ENCODE data around the gene GRHPR. TPM values are rescaled to one million over a fixed set of nuclear protein-coding genes. Genes with fewer than 3 reads are reported as not detected.

GRHPR gene
- total RNA-seq, 1 experiment from 2014 or later: 172 TPM

GRCh38 chr9:37398464-37399025, 24.0 kb upstream of the GRHPR start:
- DNase-seq (ENCODE audit: low spot score): no peak

- DNase-seq (ENCODE audit: low spot score): no peak
Measured at GRCh38 chr9:37399336-37399735, 23.2 kb upstream of the GRHPR start.

GRCh38 chr9:37404590-37404989, 17.9 kb upstream of the GRHPR start:
- DNase-seq (ENCODE audit: low spot score): no peak

- no peak for DNase-seq (ENCODE audit: low spot score)
Measured at GRCh38 chr9:37405350-37405749, 17.1 kb upstream of the GRHPR start.

GRCh38 chr9:37405764-37406380, 16.6 kb upstream of the GRHPR start:
- no peak for DNase-seq (ENCODE audit: low spot score)

- no peak for DNase-seq (ENCODE audit: low spot score)
Measured at GRCh38 chr9:37406603-37407401, 15.7 kb upstream of the GRHPR start.

GRCh38 chr9:37407468-37407867, 15.0 kb upstream of the GRHPR start:
- DNase-seq (ENCODE audit: low spot score): peak; percentile 40

- no peak for DNase-seq (ENCODE audit: low spot score)
Measured at GRCh38 chr9:37408933-37409710, 13.4 kb upstream of the GRHPR start.

- DNase-seq (ENCODE audit: low spot score): no peak
Measured at GRCh38 chr9:37410354-37410861, 12.1 kb upstream of the GRHPR start.

GRCh38 chr9:37410969-37411785, 11.3 kb upstream of the GRHPR start:
- DNase-seq (ENCODE audit: low spot score): no peak

GRCh38 chr9:37412431-37413151, 9.9 kb upstream of the GRHPR start:
- peak; percentile 93 for DNase-seq (ENCODE audit: low spot score)

- peak; percentile 42 for DNase-seq (ENCODE audit: low spot score)
Measured at GRCh38 chr9:37413311-37413710, 9.2 kb upstream of the GRHPR start.

- no peak for DNase-seq (ENCODE audit: low spot score)
Measured at GRCh38 chr9:37414503-37414943, 8.0 kb upstream of the GRHPR start.

GRCh38 chr9:37415011-37415719, 7.3 kb upstream of the GRHPR start:
- DNase-seq (ENCODE audit: low spot score): peak; percentile 79

GRCh38 chr9:37417252-37417803, 5.2 kb upstream of the GRHPR start:
- no peak for DNase-seq (ENCODE audit: low spot score)

GRCh38 chr9:37417857-37418618, 4.5 kb upstream of the GRHPR start:
- no peak for DNase-seq (ENCODE audit: low spot score)

- DNase-seq (ENCODE audit: low spot score): no peak
Measured at GRCh38 chr9:37419204-37419603, 3.3 kb upstream of the GRHPR start.

Measured in H4 (cell line).